ENCODE results near the gene COPS3. TPM values are rescaled to one million over a fixed set of nuclear protein-coding genes. Genes with fewer than 3 reads are reported as not detected.

COPS3 gene
- total and polyA plus RNA-seq, 2 experiments from 2014 or later: 108 to 121 TPM

DNA sequence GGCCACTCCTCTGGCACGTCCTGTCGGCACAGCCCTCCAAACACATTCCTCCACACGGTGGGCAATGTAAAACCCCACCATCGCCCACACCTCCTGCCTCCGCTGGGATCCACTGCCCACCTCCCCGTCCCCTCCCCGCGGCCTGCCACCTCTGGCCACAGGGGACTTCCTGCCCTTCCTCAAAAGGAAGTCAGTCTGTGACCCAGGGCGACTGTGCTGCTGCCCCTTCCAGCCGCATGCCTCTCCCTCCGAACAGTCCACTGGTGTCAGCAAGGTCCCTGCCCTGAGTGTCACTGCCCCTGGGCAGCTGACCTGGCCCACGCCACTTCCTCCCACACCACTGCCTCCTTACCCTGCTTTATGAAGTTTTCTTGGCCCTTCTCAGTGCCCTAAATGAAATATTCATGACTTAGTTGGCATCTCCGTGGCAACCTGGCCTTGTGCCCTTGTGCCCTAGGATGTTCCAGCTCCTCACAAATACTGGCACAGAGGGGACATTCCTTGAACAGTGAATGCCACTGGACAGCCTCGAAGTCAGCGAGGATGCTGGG lies 76.9 kb downstream of the COPS3 start:
- H3K4me1 ChIP-seq (ENCODE audit: insufficient read depth): no peaks in the 10 kb centered on the region
- Mint-ChIP-seq H3K4me1 (no peaks in the 10 kb centered on the region; the same call in 2 of the 3 replicates), H3K27ac (no peak overlapping the region), H3K36me3 (ENCODE audit: low read depth) (no peaks in the 10 kb centered on the region), H3K4me3 (no peak overlapping the region), H3K9me3 (no peaks in the 10 kb centered on the region), H3K27me3 (ENCODE audit: insufficient read depth, low read depth, poor library complexity) (peaks cover 17% of the 10 kb centered on the region)
- H3K27ac ChIP-seq (ENCODE audit: low read depth): no peak overlapping the region
- TF ChIP-seq, protein P1, sequence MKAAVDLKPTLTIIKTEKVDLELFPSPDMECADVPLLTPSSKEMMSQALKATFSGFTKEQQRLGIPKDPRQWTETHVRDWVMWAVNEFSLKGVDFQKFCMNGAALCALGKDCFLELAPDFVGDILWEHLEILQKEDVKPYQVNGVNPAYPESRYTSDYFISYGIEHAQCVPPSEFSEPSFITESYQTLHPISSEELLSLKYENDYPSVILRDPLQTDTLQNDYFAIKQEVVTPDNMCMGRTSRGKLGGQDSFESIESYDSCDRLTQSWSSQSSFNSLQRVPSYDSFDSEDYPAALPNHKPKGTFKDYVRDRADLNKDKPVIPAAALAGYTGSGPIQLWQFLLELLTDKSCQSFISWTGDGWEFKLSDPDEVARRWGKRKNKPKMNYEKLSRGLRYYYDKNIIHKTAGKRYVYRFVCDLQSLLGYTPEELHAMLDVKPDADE (IDR thresholded peaks at IDR 0.05): no peak
- no peak for TF ChIP-seq POLR2AphosphoS5 (IDR thresholded peaks at IDR 0.05; ENCODE audit: low read depth)
- DNase-seq (ENCODE audit: low spot score): no peak
- no peak for ATAC-seq
- no peaks in the 10 kb centered on the region for H4K20me1 ChIP-seq (replicated peaks; ENCODE audit: insufficient read depth)
- no peaks in the 10 kb centered on the region for H3K79me2 ChIP-seq (replicated peaks; ENCODE audit: insufficient read depth)
- peaks cover 3% of the 10 kb centered on the region; the same call in 1 of the 2 replicates for H3F3A ChIP-seq (replicated peaks; ENCODE audit: low read depth)
- H3K36me3 ChIP-seq (ENCODE audit: insufficient read depth): no peaks in the 10 kb centered on the region
- no peak overlapping the region for H3K4me3 ChIP-seq
- no peaks in the 10 kb centered on the region for H3K27me3 ChIP-seq (ENCODE audit: insufficient read depth)
- no peak overlapping the region for H3K4me2 ChIP-seq
- no peaks in the 10 kb centered on the region for H3K9me2 ChIP-seq (ENCODE audit: insufficient read depth)
- no peak overlapping the region for H2AFZ ChIP-seq

DNA sequence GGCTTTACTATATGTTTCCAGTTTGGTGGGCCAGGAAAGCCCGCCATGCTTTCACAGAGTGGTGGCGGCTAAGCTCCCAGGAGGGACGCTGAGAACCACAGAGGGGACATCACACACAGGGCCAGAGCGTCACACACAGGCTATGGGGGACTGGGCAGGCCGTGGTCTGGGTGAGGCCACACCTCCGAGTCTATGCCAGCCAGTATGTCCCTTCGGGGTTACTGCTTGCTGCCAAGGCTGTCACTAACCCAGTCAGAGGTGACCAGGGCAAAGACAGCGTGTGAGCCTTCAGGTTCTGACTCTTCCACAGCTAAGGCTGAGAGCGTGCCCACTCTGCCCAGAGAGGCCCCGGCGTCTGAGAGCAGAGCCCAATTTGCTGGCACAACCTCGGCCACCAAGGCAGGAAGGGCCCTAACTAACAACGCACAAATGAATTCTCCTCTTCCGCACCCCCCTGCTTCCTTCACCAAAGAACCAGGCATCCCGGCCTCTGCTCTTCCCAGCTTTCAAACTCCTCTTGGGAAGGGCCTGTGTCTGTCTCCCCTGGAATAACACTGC lies 77.8 kb downstream of the COPS3 start:
- no peaks in the 10 kb centered on the region for H3K4me1 ChIP-seq (ENCODE audit: insufficient read depth)
- no peak overlapping the region for H3K27ac ChIP-seq (ENCODE audit: low read depth)
- no peaks in the 10 kb centered on the region for H4K20me1 ChIP-seq (replicated peaks; ENCODE audit: insufficient read depth)
- H3K9me2 ChIP-seq (ENCODE audit: insufficient read depth): no peaks in the 10 kb centered on the region
- no peak overlapping the region for H2AFZ ChIP-seq
- Mint-ChIP-seq H3K27me3 (ENCODE audit: insufficient read depth, low read depth, poor library complexity) (peaks cover 18% of the 10 kb centered on the region), H3K9me3 (no peaks in the 10 kb centered on the region), H3K27ac (no peak overlapping the region; the same call in 1 of the 2 replicates), H3K4me1 (no peaks in the 10 kb centered on the region; the same call in 2 of the 3 replicates), H3K36me3 (ENCODE audit: low read depth) (no peaks in the 10 kb centered on the region), H3K4me3 (no peak overlapping the region)
- H3K36me3 ChIP-seq (ENCODE audit: insufficient read depth): no peaks in the 10 kb centered on the region
- H3K4me3 ChIP-seq: no peak overlapping the region
- no peaks in the 10 kb centered on the region for H3K79me2 ChIP-seq (replicated peaks; ENCODE audit: insufficient read depth)
- TF ChIP-seq CREB1 (CRISPR knock-in tag; IDR thresholded peaks at IDR 0.05; ENCODE audit: low read depth): no peak
- TF ChIP-seq ZNF331 (CRISPR knock-in tag; IDR thresholded peaks at IDR 0.05; ENCODE audit: low read depth): no peak
- no peak for TF ChIP-seq NANOG (IDR thresholded peaks at IDR 0.05; ENCODE audit: borderline replicate concordance)
- TF ChIP-seq, protein P2, sequence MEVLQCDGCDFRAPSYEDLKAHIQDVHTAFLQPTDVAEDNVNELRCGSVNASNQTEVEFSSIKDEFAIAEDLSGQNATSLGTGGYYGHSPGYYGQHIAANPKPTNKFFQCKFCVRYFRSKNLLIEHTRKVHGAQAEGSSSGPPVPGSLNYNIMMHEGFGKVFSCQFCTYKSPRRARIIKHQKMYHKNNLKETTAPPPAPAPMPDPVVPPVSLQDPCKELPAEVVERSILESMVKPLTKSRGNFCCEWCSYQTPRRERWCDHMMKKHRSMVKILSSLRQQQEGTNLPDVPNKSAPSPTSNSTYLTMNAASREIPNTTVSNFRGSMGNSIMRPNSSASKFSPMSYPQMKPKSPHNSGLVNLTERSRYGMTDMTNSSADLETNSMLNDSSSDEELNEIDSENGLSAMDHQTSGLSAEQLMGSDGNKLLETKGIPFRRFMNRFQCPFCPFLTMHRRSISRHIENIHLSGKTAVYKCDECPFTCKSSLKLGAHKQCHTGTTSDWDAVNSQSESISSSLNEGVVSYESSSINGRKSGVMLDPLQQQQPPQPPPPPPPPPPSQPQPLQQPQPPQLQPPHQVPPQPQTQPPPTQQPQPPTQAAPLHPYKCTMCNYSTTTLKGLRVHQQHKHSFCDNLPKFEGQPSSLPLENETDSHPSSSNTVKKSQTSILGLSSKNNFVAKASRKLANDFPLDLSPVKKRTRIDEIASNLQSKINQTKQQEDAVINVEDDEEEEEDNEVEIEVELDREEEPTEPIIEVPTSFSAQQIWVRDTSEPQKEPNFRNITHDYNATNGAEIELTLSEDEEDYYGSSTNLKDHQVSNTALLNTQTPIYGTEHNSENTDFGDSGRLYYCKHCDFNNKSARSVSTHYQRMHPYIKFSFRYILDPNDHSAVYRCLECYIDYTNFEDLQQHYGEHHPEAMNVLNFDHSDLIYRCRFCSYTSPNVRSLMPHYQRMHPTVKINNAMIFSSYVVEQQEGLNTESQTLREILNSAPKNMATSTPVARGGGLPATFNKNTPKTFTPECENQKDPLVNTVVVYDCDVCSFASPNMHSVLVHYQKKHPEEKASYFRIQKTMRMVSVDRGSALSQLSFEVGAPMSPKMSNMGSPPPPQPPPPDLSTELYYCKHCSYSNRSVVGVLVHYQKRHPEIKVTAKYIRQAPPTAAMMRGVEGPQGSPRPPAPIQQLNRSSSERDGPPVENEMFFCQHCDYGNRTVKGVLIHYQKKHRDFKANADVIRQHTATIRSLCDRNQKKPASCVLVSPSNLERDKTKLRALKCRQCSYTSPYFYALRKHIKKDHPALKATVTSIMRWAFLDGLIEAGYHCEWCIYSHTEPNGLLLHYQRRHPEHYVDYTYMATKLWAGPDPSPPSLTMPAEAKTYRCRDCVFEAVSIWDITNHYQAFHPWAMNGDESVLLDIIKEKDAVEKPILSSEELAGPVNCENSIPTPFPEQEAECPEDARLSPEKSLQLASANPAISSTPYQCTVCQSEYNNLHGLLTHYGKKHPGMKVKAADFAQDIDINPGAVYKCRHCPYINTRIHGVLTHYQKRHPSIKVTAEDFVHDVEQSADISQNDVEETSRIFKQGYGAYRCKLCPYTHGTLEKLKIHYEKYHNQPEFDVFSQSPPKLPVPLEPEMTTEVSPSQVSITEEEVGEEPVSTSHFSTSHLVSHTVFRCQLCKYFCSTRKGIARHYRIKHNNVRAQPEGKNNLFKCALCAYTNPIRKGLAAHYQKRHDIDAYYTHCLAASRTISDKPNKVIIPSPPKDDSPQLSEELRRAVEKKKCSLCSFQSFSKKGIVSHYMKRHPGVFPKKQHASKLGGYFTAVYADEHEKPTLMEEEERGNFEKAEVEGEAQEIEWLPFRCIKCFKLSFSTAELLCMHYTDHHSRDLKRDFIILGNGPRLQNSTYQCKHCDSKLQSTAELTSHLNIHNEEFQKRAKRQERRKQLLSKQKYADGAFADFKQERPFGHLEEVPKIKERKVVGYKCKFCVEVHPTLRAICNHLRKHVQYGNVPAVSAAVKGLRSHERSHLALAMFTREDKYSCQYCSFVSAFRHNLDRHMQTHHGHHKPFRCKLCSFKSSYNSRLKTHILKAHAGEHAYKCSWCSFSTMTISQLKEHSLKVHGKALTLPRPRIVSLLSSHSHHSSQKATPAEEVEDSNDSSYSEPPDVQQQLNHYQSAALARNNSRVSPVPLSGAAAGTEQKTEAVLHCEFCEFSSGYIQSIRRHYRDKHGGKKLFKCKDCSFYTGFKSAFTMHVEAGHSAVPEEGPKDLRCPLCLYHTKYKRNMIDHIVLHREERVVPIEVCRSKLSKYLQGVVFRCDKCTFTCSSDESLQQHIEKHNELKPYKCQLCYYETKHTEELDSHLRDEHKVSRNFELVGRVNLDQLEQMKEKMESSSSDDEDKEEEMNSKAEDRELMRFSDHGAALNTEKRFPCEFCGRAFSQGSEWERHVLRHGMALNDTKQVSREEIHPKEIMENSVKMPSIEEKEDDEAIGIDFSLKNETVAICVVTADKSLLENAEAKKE (CRISPR knock-in tag; IDR thresholded peaks at IDR 0.05): no peak
- no peak for TF ChIP-seq EZH2 (IDR thresholded peaks at IDR 0.05; ENCODE audit: low read depth, unreplicated experiment)
- TF ChIP-seq, protein P3, sequence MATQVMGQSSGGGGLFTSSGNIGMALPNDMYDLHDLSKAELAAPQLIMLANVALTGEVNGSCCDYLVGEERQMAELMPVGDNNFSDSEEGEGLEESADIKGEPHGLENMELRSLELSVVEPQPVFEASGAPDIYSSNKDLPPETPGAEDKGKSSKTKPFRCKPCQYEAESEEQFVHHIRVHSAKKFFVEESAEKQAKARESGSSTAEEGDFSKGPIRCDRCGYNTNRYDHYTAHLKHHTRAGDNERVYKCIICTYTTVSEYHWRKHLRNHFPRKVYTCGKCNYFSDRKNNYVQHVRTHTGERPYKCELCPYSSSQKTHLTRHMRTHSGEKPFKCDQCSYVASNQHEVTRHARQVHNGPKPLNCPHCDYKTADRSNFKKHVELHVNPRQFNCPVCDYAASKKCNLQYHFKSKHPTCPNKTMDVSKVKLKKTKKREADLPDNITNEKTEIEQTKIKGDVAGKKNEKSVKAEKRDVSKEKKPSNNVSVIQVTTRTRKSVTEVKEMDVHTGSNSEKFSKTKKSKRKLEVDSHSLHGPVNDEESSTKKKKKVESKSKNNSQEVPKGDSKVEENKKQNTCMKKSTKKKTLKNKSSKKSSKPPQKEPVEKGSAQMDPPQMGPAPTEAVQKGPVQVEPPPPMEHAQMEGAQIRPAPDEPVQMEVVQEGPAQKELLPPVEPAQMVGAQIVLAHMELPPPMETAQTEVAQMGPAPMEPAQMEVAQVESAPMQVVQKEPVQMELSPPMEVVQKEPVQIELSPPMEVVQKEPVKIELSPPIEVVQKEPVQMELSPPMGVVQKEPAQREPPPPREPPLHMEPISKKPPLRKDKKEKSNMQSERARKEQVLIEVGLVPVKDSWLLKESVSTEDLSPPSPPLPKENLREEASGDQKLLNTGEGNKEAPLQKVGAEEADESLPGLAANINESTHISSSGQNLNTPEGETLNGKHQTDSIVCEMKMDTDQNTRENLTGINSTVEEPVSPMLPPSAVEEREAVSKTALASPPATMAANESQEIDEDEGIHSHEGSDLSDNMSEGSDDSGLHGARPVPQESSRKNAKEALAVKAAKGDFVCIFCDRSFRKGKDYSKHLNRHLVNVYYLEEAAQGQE (IDR thresholded peaks at IDR 0.05; ENCODE audit: unreplicated experiment): no peak
- TF ChIP-seq, protein P1 (IDR thresholded peaks at IDR 0.05): no peak
- no peak for TF ChIP-seq ZNF114 (CRISPR knock-in tag; IDR thresholded peaks at IDR 0.05)
- H3K4me2 ChIP-seq: no peak overlapping the region
- DNase-seq (ENCODE audit: low spot score): no peak
- no peak for ATAC-seq
- no peaks in the 10 kb centered on the region for H3K27me3 ChIP-seq (ENCODE audit: insufficient read depth)
- peaks cover 3% of the 10 kb centered on the region; the same call in 1 of the 2 replicates for H3F3A ChIP-seq (replicated peaks; ENCODE audit: low read depth)
